Thyroid gland (tissue), 4 donors: ENCODE data around the gene RNASE9.

Source experiments
- CTCF ChIP-seq, 6 experiments: fragments of 200-600 bp in 3 of 6; fragments of 450-650 bp in 3 of 6; sonication (generic) in 3 of 6; IDR thresholded peaks; one replicate each; pipeline ENCODE4 v1.5.1; 2016 to 2019; ENCODE audit warnings: antibody characterized with exemption in 6 of 6, mild to moderate bottlenecking in 2 of 6, inconsistent platforms in 1 of 6, moderate library complexity in 1 of 6
- POLR2A ChIP-seq, 2 donors: fragments of 450-650 bp; IDR thresholded peaks; one replicate each; pipeline ENCODE4 v1.6.1; 2017; ENCODE audit warnings: antibody characterized with exemption in 2 of 2, mild to moderate bottlenecking in 2 of 2, moderate library complexity in 1 of 2

DNA sequence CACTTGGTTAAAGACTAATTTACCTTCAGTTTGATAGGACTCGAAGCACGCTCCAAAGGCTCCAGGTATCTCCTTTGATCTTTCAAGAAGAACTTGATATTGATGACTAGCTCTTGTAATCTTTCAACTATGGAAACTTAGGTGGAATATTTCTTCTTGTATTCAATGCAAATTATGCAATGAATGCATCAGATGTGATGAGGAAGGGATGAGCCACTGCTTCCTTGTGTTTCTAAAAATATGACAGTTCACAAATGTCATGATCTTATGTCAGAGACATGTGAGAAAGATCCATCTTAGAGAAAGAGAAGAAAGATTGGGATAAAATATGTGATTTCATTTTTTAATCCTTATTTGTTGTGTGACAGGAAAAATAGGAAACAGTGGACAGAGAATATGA lies 9.9 kb downstream of the RNASE9 start:
- TF ChIP-seq CTCF (IDR thresholded peaks at IDR 0.05) (no peak), POLR2A (IDR thresholded peaks at IDR 0.05) (no peak)
